Caco-2 (cell line): ENCODE measurements around the gene AEBP2. TPM values are rescaled to one million over a fixed set of nuclear protein-coding genes. Genes with fewer than 3 reads are reported as not detected.
"Not testable (repeated sequence)": the region's sequence is repeated elsewhere in the genome, so short reads cannot be mapped to it uniquely, and the experiment has no call there.

Source experiments
- BruUV-seq: library from RNA; stranded (reverse); fragments of 400-500 nt; replicated peaks from 2 replicates; lab custom pipeline; 2021; lab: Mats Ljungman, UMichigan
- CTCF ChIA-PET: fragments of 300-600 bp; sonication (Branson Sonifier 250); formaldehyde crosslinking; loops from one replicate; lab custom pipeline; 2022; ENCODE audit warnings: antibody characterized with exemption; lab: Charles Lee
- POLR2A ChIA-PET: fragments of 300-600 bp; sonication (Branson Sonifier 250); formaldehyde crosslinking; loops from one replicate; lab custom pipeline; 2022; ENCODE audit warnings: antibody characterized with exemption; lab: Charles Lee
- DNase-seq, 2 experiments: peaks; one replicate each; pipeline versions ENCODE4 v3.0.0 to v3.0.0-alpha.2; 2020 to 2022
- H3K27me3 ChIP-seq: replicated peaks from 2 replicates; pipeline ENCODE4 v1.6.0; 2011; ENCODE audit warnings: low read length; ENCODE audit not compliant: control insufficient read depth, insufficient read depth
- H3K36me3 ChIP-seq: 2 replicates; pipeline ENCODE4 v1.5.1; 2011; ENCODE audit warnings: low read length; ENCODE audit not compliant: control insufficient read depth, insufficient read depth
- H3K4me1 ChIP-seq: fragments of 250-450 bp; sonication (Bioruptor Pico); 2 replicates; pipeline ENCODE4 v1.5.1; 2020; ENCODE audit warnings: mild to moderate bottlenecking
- H3K4me3 ChIP-seq: 2 replicates; pipeline ENCODE4 v1.5.1; 2011; ENCODE audit warnings: low read depth, mild to moderate bottlenecking, control low read depth, low read length
- H3K9me3 ChIP-seq: fragments of 250-450 bp; sonication (Bioruptor Pico); 2 replicates; pipeline ENCODE4 v1.5.1; 2020; ENCODE audit warnings: mild to moderate bottlenecking, moderate library complexity
- H3K27ac Mint-ChIP-seq: one replicate; pipeline ENCODE4 v1.8.0; 2022; ENCODE audit warnings: mixed read lengths; ENCODE audit not compliant: unreplicated experiment
- H3K27me3 Mint-ChIP-seq: one replicate; pipeline ENCODE4 v1.8.0; 2022; ENCODE audit warnings: mixed read lengths; ENCODE audit not compliant: insufficient read depth, unreplicated experiment
- H3K36me3 Mint-ChIP-seq: one replicate; pipeline ENCODE4 v1.8.0; 2022; ENCODE audit warnings: mild to moderate bottlenecking, mixed read lengths; ENCODE audit not compliant: insufficient read depth, unreplicated experiment
- H3K4me1 Mint-ChIP-seq: one replicate; pipeline ENCODE4 v1.8.0; 2022; ENCODE audit warnings: low read depth, mixed read lengths; ENCODE audit not compliant: unreplicated experiment
- H3K4me3 Mint-ChIP-seq: one replicate; pipeline ENCODE4 v1.8.0; 2022; ENCODE audit warnings: mild to moderate bottlenecking, moderate library complexity, mixed read lengths; ENCODE audit not compliant: unreplicated experiment
- H3K9me3 Mint-ChIP-seq: one replicate; pipeline ENCODE4 v1.8.0; 2022; ENCODE audit warnings: mixed read lengths; ENCODE audit not compliant: unreplicated experiment
- intact Hi-C: fragments of 100-400 bp; cut with micrococcal nuclease; formaldehyde crosslinking; loops from one replicate; pipeline ENCODE4 v1.10.0; 2022; ENCODE audit not compliant: unreplicated experiment
- total RNA-seq: library from RNA; stranded (reverse); gene quantifications from 2 replicates; pipeline ENCODE4 v1.2.3, GENCODE V29; 2022
- TF ChIP-seq, protein P1 (sequence below), 2 experiments: fragments of 200-600 bp in 1 of 2; IDR thresholded peaks; 1 replicate in 1 of 2; 2 replicates in 1 of 2; pipeline versions ENCODE4 v1.5.1 to v1.8.0; 2011 to 2022; ENCODE audit warnings: antibody characterized with exemption in 1 of 2, control low read depth in 1 of 2, inconsistent platforms in 1 of 2, low read depth in 1 of 2, low read length in 1 of 2, mild to moderate bottlenecking in 1 of 2, moderate library complexity in 1 of 2; ENCODE audit not compliant: insufficient read depth in 1 of 2, severe bottlenecking in 1 of 2, unreplicated experiment in 1 of 2

Gene AEBP2
- total RNA-seq, 1 experiment from 2014 or later = 68.0 TPM

DNA sequence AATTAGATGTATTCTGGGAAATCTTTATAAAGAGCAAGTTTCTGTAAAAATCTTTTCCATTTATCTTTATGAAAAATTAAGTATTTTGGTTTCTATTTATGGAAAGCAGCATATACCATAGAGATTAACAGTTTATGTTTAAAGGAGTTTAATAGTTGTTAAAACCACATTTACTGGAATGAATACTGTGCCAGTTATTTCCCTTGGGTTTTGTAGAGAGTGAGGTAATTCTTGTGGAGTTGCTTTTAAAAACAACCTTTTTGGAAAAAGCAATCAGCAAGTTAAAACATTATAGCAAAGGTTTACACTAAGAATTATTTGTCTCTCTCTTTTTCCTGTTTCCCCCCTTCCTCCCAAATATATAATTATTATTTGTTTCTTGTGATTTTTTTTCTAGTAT lies 34.9 kb downstream of the AEBP2 start:
- peaks cover 2% of the 10 kb centered on the region for H3K36me3 ChIP-seq
- ChIA-PET CTCF (no interaction called here), POLR2A (no interaction called here)
- no peak overlapping the region for H3K4me3 Mint-ChIP-seq
- no TSS peak for BruUV-seq
- TF ChIP-seq, protein P1, sequence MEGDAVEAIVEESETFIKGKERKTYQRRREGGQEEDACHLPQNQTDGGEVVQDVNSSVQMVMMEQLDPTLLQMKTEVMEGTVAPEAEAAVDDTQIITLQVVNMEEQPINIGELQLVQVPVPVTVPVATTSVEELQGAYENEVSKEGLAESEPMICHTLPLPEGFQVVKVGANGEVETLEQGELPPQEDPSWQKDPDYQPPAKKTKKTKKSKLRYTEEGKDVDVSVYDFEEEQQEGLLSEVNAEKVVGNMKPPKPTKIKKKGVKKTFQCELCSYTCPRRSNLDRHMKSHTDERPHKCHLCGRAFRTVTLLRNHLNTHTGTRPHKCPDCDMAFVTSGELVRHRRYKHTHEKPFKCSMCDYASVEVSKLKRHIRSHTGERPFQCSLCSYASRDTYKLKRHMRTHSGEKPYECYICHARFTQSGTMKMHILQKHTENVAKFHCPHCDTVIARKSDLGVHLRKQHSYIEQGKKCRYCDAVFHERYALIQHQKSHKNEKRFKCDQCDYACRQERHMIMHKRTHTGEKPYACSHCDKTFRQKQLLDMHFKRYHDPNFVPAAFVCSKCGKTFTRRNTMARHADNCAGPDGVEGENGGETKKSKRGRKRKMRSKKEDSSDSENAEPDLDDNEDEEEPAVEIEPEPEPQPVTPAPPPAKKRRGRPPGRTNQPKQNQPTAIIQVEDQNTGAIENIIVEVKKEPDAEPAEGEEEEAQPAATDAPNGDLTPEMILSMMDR (IDR thresholded peaks at IDR 0.05; ENCODE audit: insufficient read depth in 1 of 2, low read depth in 1 of 2, low read length in 1 of 2, severe bottlenecking in 1 of 2, unreplicated experiment in 1 of 2) = no peak
- no peaks in the 10 kb centered on the region for H3K9me3 Mint-ChIP-seq
- peaks cover 77% of the 10 kb centered on the region for H3K36me3 Mint-ChIP-seq
- H3K27me3 Mint-ChIP-seq = no peaks in the 10 kb centered on the region
- intact Hi-C loops = no loop called here
- H3K27ac Mint-ChIP-seq = no peak overlapping the region
- DNase-seq = no peak
- no peaks in the 10 kb centered on the region for H3K9me3 ChIP-seq
- H3K4me1 Mint-ChIP-seq = peaks cover 6% of the 10 kb centered on the region
- H3K4me3 ChIP-seq = no peak overlapping the region
- no peaks in the 10 kb centered on the region for H3K27me3 ChIP-seq
- no peaks in the 10 kb centered on the region for H3K4me1 ChIP-seq

DNA sequence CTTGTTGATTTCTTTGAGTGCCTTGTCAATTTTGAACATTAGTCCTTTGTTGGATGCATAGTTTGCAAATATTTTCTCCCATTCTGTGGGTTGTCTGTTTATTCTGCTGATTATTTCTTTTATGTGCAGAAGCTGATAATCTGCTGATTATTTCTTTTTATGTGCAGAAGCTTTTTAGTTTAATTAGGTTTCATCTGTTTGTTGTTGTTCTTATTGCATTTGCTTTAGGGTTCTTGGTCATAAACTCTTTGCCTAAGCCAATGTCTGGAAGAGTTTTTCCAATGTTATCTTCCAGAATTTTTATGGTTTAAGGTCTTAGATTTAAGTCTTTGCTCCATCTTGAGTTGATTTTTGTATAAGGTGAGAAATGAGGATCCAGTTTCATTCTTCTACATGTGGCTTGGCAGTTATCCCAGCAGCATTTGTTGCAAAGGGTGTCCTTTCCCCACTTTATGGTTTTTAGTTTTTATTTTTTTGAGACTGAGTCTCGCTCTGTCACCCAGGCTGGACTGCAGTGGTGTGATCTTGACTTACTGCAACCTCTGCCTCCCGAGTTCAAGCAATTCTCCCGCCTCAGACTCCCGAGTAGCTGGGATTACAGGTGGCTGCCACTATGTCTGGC lies 36.7 kb downstream of the AEBP2 start:
- H3K27ac Mint-ChIP-seq, H3K4me1 ChIP-seq, H3K36me3 ChIP-seq, H3K4me3 Mint-ChIP-seq, CTCF ChIA-PET, H3K27me3 Mint-ChIP-seq, H3K4me1 Mint-ChIP-seq, POLR2A ChIA-PET, DNase-seq, H3K9me3 ChIP-seq, intact Hi-C loops, BruUV-seq, H3K27me3 ChIP-seq, H3K9me3 Mint-ChIP-seq, H3K4me3 ChIP-seq: not testable (repeated sequence)
- peaks cover 76% of the 10 kb centered on the region for H3K36me3 Mint-ChIP-seq

DNA sequence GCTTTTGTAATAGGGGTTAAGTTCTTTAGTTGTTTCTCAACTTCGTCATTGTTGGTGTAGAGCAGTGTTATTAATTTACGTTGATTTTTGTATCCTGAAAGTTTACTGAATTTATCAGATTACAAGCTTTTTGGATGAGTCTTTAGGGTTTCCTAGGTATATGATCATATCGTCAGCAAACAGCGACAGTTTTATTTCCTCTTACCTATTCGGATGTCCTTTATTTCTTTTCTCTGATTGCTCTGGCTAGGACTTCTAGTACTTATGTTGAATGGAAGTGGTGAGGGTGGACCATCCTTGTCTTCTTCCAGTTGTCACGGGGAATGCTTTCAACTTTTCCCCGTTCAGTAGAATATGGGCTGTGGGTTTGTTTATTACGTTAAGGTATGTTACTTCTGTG lies 37.8 kb downstream of the AEBP2 start:
- Mint-ChIP-seq H3K27ac (no peak overlapping the region), H3K9me3 (no peaks in the 10 kb centered on the region), H3K27me3 (no peaks in the 10 kb centered on the region), H3K36me3 (peaks cover 86% of the 10 kb centered on the region), H3K4me3 (no peak overlapping the region), H3K4me1 (peaks cover 9% of the 10 kb centered on the region)
- H3K36me3 ChIP-seq = peaks cover 2% of the 10 kb centered on the region
- ChIA-PET POLR2A (no interaction called here), CTCF (no interaction called here)
- H3K4me3 ChIP-seq = no peak overlapping the region
- H3K9me3 ChIP-seq = no peaks in the 10 kb centered on the region
- TF ChIP-seq, protein P1 (IDR thresholded peaks at IDR 0.05; ENCODE audit: insufficient read depth in 1 of 2, low read depth in 1 of 2, low read length in 1 of 2, severe bottlenecking in 1 of 2, unreplicated experiment in 1 of 2) = no peak
- BruUV-seq = no TSS peak
- no peak for DNase-seq
- intact Hi-C loops = no loop called here
- H3K4me1 ChIP-seq = no peaks in the 10 kb centered on the region
- H3K27me3 ChIP-seq = no peaks in the 10 kb centered on the region
